ENCODE data around the gene APOL1. TPM values are rescaled to one million over a fixed set of nuclear protein-coding genes. Genes with fewer than 3 reads are reported as not detected.

Gene APOL1
- total and polyA plus RNA-seq, 2 donors (not counting 3 experiments of a cell fraction or from before 2014, with no cell fraction given), result 8.2 to 14.1 TPM

DNA sequence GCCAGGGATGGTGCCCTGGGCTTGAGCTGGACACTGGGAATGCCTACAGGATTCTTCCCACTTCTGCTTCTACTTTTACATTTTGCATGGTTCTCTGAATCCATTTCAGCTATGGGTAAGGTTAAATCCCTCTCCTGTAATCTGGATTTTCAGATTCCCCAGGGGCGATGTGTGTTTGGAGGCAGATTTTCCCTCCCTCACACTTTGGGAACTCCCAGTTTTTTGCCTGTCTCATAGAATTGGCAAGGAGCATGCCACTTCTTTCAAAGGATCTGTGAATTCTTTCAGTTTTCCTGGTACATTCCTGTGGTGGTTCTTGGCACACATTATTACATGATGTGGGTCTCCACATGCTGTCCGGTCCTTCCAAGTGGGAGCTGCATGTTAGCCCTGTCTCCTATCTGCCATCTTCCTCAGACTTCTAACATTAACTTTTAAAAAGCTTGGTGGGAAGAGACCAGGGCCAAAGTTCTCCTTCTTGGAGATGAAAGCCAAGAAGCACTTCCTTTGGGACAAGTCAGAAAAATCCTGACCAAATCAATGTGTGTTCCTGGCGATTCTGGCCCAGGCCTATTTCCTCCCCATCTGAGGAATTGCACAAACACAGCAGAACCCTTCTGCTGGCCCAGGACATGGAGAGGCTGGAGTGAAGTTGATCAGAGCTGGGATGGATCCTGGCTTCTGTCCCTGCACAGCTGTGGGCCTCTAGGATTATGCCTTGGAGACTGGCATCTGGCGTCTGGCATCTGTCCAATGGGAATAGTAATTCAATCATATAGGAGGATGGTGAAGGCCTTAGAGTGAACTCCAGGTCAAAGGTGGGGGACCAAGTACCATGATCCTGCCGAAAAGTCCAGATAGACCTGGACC is 8.2 kb upstream of the APOL1 start:
- DNase-seq (ENCODE audit: low read depth, low spot score), result no peak
- no peak overlapping the region for H3K9ac ChIP-seq (replicated peaks; ENCODE audit: extremely low read depth, insufficient read depth, low read length)
- intact Hi-C loops (cut with micrococcal nuclease), result no loop called here
- dilution Hi-C loops (cut with MboI; ENCODE audit: extremely low pct_ligation_motif_present, low sequenced_read_pairs), result no loop called here
- no peak for FAIRE-seq
- no peaks in the 10 kb centered on the region for H4K20me1 ChIP-seq (replicated peaks; ENCODE audit: control insufficient read depth, extremely low read depth, insufficient read depth, low read length)
- ChIA-PET CTCF (no interaction called here), POLR2A (no interaction called here)
- H3K9me3 ChIP-seq (replicated peaks; ENCODE audit: control insufficient read depth, insufficient read depth, low read length), result no peaks in the 10 kb centered on the region
- H3K4me1 ChIP-seq (ENCODE audit: control insufficient read depth, extremely low read depth, insufficient read depth, low read length), result no peaks in the 10 kb centered on the region
- TF ChIP-seq CTCF (IDR thresholded peaks at IDR 0.05; ENCODE audit: extremely low read depth in 1 of 2, insufficient read depth in 1 of 2, low read depth in 1 of 2, low read length in 2 of 2) (no peak), POLR2AphosphoS5 (IDR thresholded peaks at IDR 0.05; ENCODE audit: insufficient read depth, low read depth, low read length) (no peak), MYC (IDR thresholded peaks at IDR 0.05; ENCODE audit: low read depth, low read length) (no peak), POLR2A (IDR thresholded peaks at IDR 0.05; ENCODE audit: low read depth, low read length) (no peak)
- H3K27me3 ChIP-seq (ENCODE audit: control insufficient read depth in 2 of 2, insufficient read depth in 2 of 2, low read length in 2 of 2), result no peaks in the 10 kb centered on the region
- H3K4me2 ChIP-seq (ENCODE audit: insufficient read depth, low read length), result no peak overlapping the region
- BruUV-seq (replicated peaks), result no TSS peak
- no peaks in the 10 kb centered on the region for H3K36me3 ChIP-seq (ENCODE audit: control insufficient read depth in 2 of 2, extremely low read depth in 1 of 2, insufficient read depth in 2 of 2, low read length in 2 of 2)
- H3K27ac ChIP-seq (ENCODE audit: insufficient read depth, low read depth, low read length), result no peak overlapping the region
- no peaks in the 10 kb centered on the region for H3K79me2 ChIP-seq (ENCODE audit: control insufficient read depth, insufficient read depth, low read length)
- no peak overlapping the region for H2AFZ ChIP-seq (ENCODE audit: low read depth, low read length)
- no peaks in the 10 kb centered on the region for H3K9me1 ChIP-seq (replicated peaks; ENCODE audit: control insufficient read depth, extremely low read depth, insufficient read depth, low read length)
- no peak overlapping the region for H3K4me3 ChIP-seq (replicated peaks in 1 of 3; ENCODE audit: insufficient read depth in 1 of 3, low read depth in 1 of 3, low read length in 3 of 3)

DNA sequence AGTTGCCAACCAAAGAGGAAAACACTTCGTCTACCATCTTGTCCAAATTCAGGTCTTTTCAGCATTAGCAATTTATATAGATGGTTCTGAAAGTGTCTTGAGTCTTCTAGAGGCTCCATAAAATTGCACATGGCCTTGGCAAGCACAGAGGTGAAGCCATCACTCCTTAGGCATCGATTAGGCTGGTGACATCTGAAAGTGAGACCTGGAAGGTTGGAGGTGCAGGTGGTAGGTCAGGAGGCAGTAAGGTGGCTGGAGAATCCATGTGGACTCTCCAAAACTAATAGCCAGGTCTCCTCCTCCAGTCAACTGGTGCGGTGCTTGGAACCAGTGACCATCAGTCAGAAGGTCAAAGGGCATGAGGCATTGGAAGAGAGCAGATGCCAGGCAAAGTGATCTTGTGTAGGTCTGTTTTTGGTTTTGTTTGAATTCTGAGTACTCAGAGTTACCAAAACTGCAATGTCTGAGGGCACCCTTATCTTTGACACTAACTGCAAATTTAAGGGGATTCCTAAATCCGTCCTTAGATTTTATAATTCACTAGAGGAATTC is 7.1 kb upstream of the APOL1 start:
- Histone ChIP-seq H3K27ac (ENCODE audit: insufficient read depth, low read depth, low read length) (no peak overlapping the region), H4K20me1 (replicated peaks; ENCODE audit: control insufficient read depth, extremely low read depth, insufficient read depth, low read length) (no peaks in the 10 kb centered on the region), H3K4me3 (replicated peaks in 1 of 3; ENCODE audit: insufficient read depth in 1 of 3, low read depth in 1 of 3, low read length in 3 of 3) (no peak overlapping the region), H3K36me3 (ENCODE audit: control insufficient read depth in 2 of 2, extremely low read depth in 1 of 2, insufficient read depth in 2 of 2, low read length in 2 of 2) (no peaks in the 10 kb centered on the region), H3K79me2 (ENCODE audit: control insufficient read depth, insufficient read depth, low read length) (no peaks in the 10 kb centered on the region), H3K4me1 (ENCODE audit: control insufficient read depth, extremely low read depth, insufficient read depth, low read length) (no peaks in the 10 kb centered on the region), H3K27me3 (ENCODE audit: control insufficient read depth in 2 of 2, insufficient read depth in 2 of 2, low read length in 2 of 2) (no peaks in the 10 kb centered on the region), H3K4me2 (ENCODE audit: insufficient read depth, low read length) (no peak overlapping the region), H3K9ac (replicated peaks; ENCODE audit: extremely low read depth, insufficient read depth, low read length) (no peak overlapping the region), H3K9me1 (replicated peaks; ENCODE audit: control insufficient read depth, extremely low read depth, insufficient read depth, low read length) (no peaks in the 10 kb centered on the region), H2AFZ (ENCODE audit: low read depth, low read length) (no peak overlapping the region), H3K9me3 (replicated peaks; ENCODE audit: control insufficient read depth, insufficient read depth, low read length) (no peaks in the 10 kb centered on the region)
- DNase-seq (ENCODE audit: low read depth, low spot score), result no peak
- ChIA-PET CTCF (no interaction called here), POLR2A (no interaction called here)
- dilution Hi-C loops (cut with MboI; ENCODE audit: extremely low pct_ligation_motif_present, low sequenced_read_pairs), result no loop called here
- FAIRE-seq, result no peak
- TF ChIP-seq GATA2 (IDR thresholded peaks at IDR 0.05; ENCODE audit: insufficient read depth, insufficient read length, low read depth, low read length) (no peak), FOS (IDR thresholded peaks at IDR 0.05; ENCODE audit: borderline replicate concordance, insufficient read depth, low read length) (no peak), MYC (IDR thresholded peaks at IDR 0.05; ENCODE audit: low read depth, low read length) (no peak), POLR2A (IDR thresholded peaks at IDR 0.05; ENCODE audit: low read depth, low read length) (no peak), EZH2 (IDR thresholded peaks at IDR 0.05; ENCODE audit: borderline replicate concordance, low read depth, low read length, severe bottlenecking) (no peak), POLR2AphosphoS5 (IDR thresholded peaks at IDR 0.05; ENCODE audit: insufficient read depth, low read depth, low read length) (no peak), CTCF (IDR thresholded peaks at IDR 0.05; ENCODE audit: extremely low read depth in 1 of 2, insufficient read depth in 1 of 2, low read depth in 1 of 2, low read length in 2 of 2) (no peak), MAX (IDR thresholded peaks at IDR 0.05; ENCODE audit: insufficient read depth, insufficient read length) (no peak), JUN (IDR thresholded peaks at IDR 0.05; ENCODE audit: borderline replicate concordance, insufficient read depth, insufficient read length, low read depth) (no peak)
- no TSS peak for BruUV-seq (replicated peaks)
- intact Hi-C loops (cut with micrococcal nuclease), result no loop called here
